PFSK-1 (cell line): ENCODE data around the gene PREP.

Source experiments
- FOXP2 ChIP-seq: optimal IDR thresholded peaks from 2 replicates; pipeline ENCODE3; 2011; ENCODE audit warnings: borderline replicate concordance, control low read depth, inconsistent platforms; ENCODE audit not compliant: insufficient read depth; ENCODE audit errors: extremely low read length, extremely low read depth
- POLR2AphosphoS5 ChIP-seq: IDR thresholded peaks from 2 replicates; pipeline ENCODE4 v1.6.1; 2012; ENCODE audit warnings: low read depth, mild to moderate bottlenecking, control low read depth, low read length, moderate library complexity
- SIN3A ChIP-seq: IDR thresholded peaks from 2 replicates; pipeline ENCODE4 v1.6.1; 2012; ENCODE audit warnings: mild to moderate bottlenecking, low read length, moderate library complexity, borderline replicate concordance; ENCODE audit not compliant: insufficient read depth
- TAF1 ChIP-seq: IDR thresholded peaks from 2 replicates; pipeline ENCODE4 v1.6.1; 2012; ENCODE audit warnings: low read length, control low read depth, borderline replicate concordance; ENCODE audit not compliant: insufficient read depth
- TF ChIP-seq, protein P1 (sequence below), 2 experiments: IDR thresholded peaks; 2 replicates each; pipeline versions ENCODE4 v1.6.1 to v1.8.0; 2011 to 2012; ENCODE audit warnings: low read depth in 2 of 2, low read length in 2 of 2, control low read depth in 1 of 2, inconsistent platforms in 1 of 2, mild to moderate bottlenecking in 1 of 2, moderate library complexity in 1 of 2; ENCODE audit not compliant: insufficient read depth in 1 of 2

PREP gene

DNA sequence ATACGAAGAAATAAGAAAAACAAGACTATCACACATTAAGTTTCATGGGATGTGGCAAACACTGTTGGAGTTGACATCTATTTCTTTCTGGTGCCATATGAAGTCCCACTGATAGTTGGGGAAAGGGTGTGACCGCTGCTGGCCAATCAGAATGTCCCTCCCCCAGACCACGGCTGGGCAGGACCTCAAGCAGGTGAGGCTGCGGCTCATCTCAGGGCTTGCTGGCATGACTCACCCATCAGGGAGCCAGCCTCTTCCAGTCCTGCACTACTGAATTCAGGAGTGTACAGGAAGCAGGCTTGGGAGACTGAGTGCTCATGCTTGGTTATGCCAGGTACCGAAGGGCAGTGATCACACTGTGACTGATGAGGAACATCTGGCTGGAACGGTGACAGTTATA, 18.9 kb downstream of the PREP start:
- TF ChIP-seq TAF1 = no peak
- no peak for TF ChIP-seq FOXP2
- no peak for TF ChIP-seq SIN3A
- TF ChIP-seq POLR2AphosphoS5 = no peak
- TF ChIP-seq, protein P1, sequence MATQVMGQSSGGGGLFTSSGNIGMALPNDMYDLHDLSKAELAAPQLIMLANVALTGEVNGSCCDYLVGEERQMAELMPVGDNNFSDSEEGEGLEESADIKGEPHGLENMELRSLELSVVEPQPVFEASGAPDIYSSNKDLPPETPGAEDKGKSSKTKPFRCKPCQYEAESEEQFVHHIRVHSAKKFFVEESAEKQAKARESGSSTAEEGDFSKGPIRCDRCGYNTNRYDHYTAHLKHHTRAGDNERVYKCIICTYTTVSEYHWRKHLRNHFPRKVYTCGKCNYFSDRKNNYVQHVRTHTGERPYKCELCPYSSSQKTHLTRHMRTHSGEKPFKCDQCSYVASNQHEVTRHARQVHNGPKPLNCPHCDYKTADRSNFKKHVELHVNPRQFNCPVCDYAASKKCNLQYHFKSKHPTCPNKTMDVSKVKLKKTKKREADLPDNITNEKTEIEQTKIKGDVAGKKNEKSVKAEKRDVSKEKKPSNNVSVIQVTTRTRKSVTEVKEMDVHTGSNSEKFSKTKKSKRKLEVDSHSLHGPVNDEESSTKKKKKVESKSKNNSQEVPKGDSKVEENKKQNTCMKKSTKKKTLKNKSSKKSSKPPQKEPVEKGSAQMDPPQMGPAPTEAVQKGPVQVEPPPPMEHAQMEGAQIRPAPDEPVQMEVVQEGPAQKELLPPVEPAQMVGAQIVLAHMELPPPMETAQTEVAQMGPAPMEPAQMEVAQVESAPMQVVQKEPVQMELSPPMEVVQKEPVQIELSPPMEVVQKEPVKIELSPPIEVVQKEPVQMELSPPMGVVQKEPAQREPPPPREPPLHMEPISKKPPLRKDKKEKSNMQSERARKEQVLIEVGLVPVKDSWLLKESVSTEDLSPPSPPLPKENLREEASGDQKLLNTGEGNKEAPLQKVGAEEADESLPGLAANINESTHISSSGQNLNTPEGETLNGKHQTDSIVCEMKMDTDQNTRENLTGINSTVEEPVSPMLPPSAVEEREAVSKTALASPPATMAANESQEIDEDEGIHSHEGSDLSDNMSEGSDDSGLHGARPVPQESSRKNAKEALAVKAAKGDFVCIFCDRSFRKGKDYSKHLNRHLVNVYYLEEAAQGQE (IDR thresholded peaks at IDR 0.05; ENCODE audit: insufficient read depth in 1 of 2, low read depth in 2 of 2, low read length in 2 of 2) = no peak

DNA sequence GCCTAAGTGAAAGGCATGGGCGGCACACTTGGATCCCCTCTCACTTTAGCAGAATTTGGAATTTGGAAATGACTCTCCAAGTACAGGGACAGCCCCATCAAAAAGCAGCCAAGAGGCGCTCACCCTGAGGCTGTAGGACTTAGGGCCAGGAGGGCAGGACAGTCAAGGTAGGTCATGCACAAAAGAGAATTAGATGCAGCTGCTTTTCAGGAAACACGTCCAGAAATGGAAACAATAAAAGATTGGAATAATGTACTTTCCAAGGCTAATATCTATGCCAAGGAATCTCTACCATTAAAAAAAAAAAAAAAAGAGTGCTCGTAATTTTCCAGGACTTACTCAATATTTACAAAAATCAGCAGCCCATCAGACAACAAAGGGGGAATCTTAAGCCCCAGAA, 19.9 kb downstream of the PREP start:
- TF ChIP-seq, protein P1 (IDR thresholded peaks at IDR 0.05; ENCODE audit: insufficient read depth in 1 of 2, low read depth in 2 of 2, low read length in 2 of 2) = no peak
- TF ChIP-seq TAF1 (no peak), POLR2AphosphoS5 (no peak), SIN3A (no peak), FOXP2 (no peak)

DNA sequence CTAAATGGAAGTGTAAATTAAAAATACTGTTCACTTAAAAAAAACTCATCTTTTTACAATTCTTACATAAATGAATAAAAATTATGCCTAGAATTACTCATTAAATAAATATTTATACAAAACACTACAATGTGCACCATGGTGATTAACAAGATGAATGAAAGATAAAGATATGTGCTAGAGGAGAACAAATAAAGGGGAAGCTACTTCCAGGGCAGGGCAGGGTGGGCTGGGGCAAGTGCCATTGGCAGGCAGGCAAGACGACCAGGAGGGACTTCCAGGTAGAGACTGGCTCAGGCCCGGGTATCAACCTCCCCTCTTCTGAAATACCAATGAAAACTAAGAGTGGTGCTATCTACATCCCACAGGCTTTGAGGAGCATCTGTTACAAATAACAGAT, 20.4 kb downstream of the PREP start:
- TF ChIP-seq, protein P1 (IDR thresholded peaks at IDR 0.05; ENCODE audit: insufficient read depth in 1 of 2, low read depth in 2 of 2, low read length in 2 of 2) = no peak
- TF ChIP-seq POLR2AphosphoS5 (no peak), TAF1 (no peak), FOXP2 (no peak), SIN3A (no peak)

DNA sequence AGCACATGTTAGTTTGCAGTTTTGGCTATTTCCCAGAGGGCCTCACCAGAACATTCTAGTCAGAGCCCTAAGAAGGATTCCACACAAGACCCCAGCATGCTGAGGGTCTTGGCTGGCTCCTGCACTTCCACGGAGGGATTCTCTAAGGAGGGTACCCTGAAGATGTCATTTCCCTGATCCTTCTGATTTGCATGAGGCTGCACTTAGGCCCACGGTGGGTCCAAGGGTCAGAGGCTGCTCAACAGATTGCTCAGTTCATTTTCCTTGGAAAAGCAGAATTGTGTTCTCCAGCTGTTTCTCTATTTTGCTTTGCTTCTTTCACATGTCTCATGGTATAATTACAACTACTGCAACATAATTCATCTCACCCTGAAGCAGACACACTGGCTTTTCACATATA, 22.2 kb downstream of the PREP start:
- TF ChIP-seq, protein P1 (IDR thresholded peaks at IDR 0.05; ENCODE audit: insufficient read depth in 1 of 2, low read depth in 2 of 2, low read length in 2 of 2) = no peak
- TF ChIP-seq TAF1 (no peak), FOXP2 (no peak), SIN3A (no peak), POLR2AphosphoS5 (no peak)

DNA sequence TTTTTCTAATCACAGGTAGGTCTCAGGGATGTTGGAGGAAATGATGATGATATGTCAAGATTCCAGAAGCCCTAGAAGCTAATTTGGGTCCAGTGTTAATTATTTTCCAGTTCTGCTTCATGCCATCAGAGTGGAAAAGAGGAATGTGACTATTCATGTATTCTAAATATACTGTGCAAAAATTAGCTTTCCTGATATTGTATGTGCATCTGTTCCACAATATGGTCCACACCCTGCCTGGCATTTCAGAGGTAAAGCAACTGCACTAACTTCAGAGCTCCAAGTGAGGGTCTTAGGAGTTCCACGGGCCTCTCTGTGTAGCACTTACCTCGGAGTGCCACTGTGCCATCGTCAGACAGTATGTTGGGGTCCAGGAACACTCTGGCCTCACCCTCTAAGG, 27.1 kb downstream of the PREP start:
- TF ChIP-seq SIN3A = no peak
- TF ChIP-seq, protein P1 (IDR thresholded peaks at IDR 0.05; ENCODE audit: insufficient read depth in 1 of 2, low read depth in 2 of 2, low read length in 2 of 2) = no peak
- no peak for TF ChIP-seq POLR2AphosphoS5
- no peak for TF ChIP-seq TAF1
- TF ChIP-seq FOXP2 = no peak
